Measurements from ENCODE around the gene MED8.

Gene MED8

DNA sequence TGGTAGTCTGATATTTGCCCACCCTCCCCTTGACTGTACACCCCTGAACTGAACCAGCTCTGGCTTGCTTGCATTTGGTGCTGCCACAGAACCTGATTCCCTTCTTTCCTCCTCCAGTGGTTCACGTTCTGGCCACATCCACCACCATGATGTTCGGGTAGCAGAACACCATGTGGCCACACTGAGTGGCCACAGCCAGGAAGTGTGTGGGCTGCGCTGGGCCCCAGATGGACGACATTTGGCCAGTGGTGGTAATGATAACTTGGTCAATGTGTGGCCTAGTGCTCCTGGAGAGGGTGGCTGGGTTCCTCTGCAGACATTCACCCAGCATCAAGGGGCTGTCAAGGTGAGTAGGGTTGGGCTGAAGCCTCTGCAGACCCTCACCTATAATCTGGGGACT lies 29.0 kb downstream of the MED8 start:
- no peak for DNase-seq (ENCODE audit: low read depth)
- peak overlapping the region; percentile 88 for H3K4me3 ChIP-seq (ENCODE audit: low read depth, low read length)
- TF ChIP-seq, protein P1, sequence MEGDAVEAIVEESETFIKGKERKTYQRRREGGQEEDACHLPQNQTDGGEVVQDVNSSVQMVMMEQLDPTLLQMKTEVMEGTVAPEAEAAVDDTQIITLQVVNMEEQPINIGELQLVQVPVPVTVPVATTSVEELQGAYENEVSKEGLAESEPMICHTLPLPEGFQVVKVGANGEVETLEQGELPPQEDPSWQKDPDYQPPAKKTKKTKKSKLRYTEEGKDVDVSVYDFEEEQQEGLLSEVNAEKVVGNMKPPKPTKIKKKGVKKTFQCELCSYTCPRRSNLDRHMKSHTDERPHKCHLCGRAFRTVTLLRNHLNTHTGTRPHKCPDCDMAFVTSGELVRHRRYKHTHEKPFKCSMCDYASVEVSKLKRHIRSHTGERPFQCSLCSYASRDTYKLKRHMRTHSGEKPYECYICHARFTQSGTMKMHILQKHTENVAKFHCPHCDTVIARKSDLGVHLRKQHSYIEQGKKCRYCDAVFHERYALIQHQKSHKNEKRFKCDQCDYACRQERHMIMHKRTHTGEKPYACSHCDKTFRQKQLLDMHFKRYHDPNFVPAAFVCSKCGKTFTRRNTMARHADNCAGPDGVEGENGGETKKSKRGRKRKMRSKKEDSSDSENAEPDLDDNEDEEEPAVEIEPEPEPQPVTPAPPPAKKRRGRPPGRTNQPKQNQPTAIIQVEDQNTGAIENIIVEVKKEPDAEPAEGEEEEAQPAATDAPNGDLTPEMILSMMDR (IDR thresholded peaks at IDR 0.05; ENCODE audit: low read depth, low read length, missing control alignments) = no peak

DNA sequence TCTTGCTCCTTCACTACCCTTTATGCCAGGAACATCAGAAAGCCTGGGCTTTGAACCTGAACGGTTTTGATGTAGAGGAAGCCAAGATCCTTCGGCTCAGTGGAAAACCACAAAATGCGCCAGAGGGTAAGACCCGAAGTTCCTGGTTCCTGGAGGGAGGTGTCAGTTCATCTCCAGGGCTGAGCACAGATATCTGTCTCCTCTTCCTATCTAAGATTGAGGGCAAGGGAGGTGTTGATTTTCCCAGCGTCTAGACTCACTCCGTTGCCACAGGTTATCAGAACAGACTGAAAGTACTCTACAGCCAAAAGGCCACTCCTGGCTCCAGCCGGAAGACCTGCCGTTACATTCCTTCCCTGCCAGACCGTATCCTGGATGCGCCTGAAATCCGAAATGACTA lies 29.9 kb downstream of the MED8 start:
- TF ChIP-seq, protein P1 (IDR thresholded peaks at IDR 0.05; ENCODE audit: low read depth, low read length, missing control alignments) = no peak
- H3K4me3 ChIP-seq (ENCODE audit: low read depth, low read length) = peak overlapping the region; percentile 88

DNA sequence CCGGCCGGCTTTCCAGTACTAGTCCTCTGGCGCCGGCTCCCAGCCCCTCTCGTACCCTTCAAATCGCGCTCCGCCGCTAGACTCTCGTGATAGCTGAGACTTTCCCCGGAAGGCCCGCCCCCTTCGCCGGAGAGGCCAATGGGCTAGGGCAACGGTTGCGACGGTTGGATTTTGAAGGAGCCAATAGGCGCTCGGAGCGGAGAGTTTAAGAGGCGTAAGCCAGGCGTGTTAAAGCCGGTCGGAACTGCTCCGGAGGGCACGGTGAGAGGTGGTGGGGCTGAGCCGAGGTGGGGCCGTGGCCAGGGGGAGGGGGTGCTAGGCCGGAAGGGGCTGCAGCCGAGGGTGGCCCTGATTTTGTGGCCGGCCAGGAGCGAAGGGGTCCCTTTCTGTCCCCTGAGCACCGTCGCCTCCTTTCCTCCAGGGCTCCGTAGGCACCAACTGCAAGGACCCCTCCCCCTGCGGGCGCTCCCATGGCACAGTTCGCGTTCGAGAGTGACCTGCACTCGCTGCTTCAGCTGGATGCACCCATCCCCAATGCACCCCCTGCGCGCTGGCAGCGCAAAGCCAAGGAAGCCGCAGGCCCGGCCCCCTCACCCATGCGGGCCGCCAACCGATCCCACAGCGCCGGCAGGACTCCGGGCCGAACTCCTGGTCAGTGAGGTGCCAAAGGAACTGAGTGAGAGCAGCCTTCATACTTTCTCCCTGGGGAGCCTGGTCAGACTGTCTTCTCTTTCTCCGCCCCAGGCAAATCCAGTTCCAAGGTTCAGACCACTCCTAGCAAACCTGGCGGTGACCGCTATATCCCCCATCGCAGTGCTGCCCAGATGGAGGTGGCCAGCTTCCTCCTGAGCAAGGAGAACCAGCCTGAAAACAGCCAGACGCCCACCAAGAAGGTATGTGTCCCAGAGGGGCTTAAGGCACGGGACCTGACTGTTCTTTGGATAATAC lies 30.6 kb downstream of the MED8 start, which contains the start of gene CDC20:
Gene CDC20 (plus strand): TSS at position 236 of the 948 bp plus-strand sequence. CDS start 235 bp downstream, at position 471.
- peak within 1 kb of the TSS; percentile 88 for H3K4me3 ChIP-seq (ENCODE audit: low read depth, low read length)
- DNase-seq (ENCODE audit: low read depth) = peak; percentile 89
- TF ChIP-seq, protein P1 (IDR thresholded peaks at IDR 0.05; ENCODE audit: low read depth, low read length, missing control alignments) = no peak

More for the DNA sequence above, 29.9 kb downstream of the MED8 start:
- DNase-seq (ENCODE audit: low read depth) = no peak

DNA sequence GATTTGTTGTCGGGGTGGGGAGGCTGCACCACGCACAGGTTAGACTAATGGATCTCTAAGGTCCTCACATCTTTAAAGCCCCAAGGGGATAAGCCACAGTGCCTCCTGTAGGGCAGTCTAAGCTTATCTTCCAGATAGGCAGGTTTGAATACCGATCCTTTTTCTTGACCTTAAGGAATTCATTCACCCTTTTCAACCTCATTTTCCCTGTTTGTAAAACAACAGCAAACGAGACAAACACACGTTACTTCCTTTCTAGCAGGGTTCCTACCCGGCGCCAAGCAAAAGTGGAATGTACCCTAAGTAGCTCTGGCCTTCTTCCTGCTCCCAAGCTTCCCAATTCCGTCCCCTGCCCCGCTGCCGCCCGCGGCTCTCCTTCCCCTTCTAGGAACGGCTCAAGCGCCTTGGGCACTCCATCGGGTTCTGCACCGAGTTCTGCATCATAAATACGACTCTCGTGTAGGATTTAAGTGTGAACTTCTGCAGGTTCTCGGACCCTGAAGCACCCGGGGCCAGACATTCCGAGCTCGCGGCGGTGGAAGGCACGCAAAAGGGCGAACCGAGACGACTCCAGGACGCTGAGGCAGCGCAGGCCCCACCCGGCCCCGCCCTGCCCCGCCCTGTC lies 31.4 kb downstream of the MED8 start:
- TF ChIP-seq, protein P1 (IDR thresholded peaks at IDR 0.05; ENCODE audit: low read depth, low read length, missing control alignments) = peak; percentile 61
- DNase-seq (ENCODE audit: low read depth) = peak; percentile 30

DNA sequence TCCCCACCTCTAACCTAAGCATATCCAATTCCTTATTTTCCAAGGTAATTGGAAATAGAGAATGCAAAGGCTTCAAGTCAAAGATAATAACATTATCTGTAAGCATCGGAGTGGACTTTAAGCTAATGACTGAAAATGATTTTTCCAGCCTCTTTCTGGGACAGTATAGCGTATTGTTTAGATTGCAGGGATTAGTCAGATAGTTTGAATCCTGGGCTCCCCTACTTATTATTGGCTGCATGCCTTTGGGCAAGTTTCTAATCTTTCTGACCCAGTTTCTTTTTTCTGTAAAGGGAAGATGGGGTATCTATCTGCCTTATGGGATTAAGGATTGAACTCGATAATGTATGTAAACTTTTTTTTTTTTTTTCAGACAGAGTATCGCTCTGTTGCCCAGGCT lies 32.3 kb downstream of the MED8 start:
- no peak overlapping the region for H3K4me3 ChIP-seq (ENCODE audit: low read depth, low read length)

More for the DNA sequence above, 31.4 kb downstream of the MED8 start:
- peak overlapping the region; percentile 62 for H3K4me3 ChIP-seq (ENCODE audit: low read depth, low read length)

DNA sequence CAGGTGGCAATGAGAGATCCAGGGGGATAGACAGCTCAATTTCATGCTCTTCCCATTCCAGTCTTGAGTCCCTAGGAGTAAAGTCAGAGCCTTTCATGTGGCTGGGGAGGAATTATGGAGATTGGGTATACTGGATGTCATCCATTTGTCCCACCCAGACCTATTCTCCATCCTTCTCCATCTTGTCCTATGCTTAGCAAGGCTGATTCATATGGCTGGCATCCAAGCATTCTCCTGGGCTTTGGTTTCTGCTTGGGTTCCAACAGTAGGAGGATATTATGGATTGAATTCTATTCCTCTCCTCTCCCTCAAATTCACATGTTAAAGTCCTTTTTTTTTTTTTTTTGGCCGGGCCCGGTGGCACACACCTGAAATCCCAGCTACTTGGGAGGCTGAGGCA lies 34.7 kb downstream of the MED8 start:
- TF ChIP-seq, protein P1 (IDR thresholded peaks at IDR 0.05; ENCODE audit: low read depth, low read length, missing control alignments) = no peak
- no peak for DNase-seq (ENCODE audit: low read depth)
- H3K4me3 ChIP-seq (ENCODE audit: low read depth, low read length) = no peak overlapping the region

More for the DNA sequence above, 32.3 kb downstream of the MED8 start:
- DNase-seq (ENCODE audit: low read depth) = no peak
- TF ChIP-seq, protein P1 (IDR thresholded peaks at IDR 0.05; ENCODE audit: low read depth, low read length, missing control alignments) = no peak
